Large intestine (tissue), 3 donors: Measurements from ENCODE around the gene FBP2. TPM values are rescaled to one million over a fixed set of nuclear protein-coding genes. Genes with fewer than 3 reads are reported as not detected.
"Not testable (repeated sequence)": the region's sequence is repeated elsewhere in the genome, so short reads cannot be mapped to it uniquely, and the experiment has no call there.

Experiments used
- DNase-seq, 2 donors: peaks; one replicate each; pipeline versions ENCODE4 v3.0.0 to v3.0.0-alpha.2; 2013
- H3K27ac ChIP-seq: one replicate; pipeline ENCODE4 v1.5.1; 2013; ENCODE audit warnings: low read length
- H3K27me3 ChIP-seq: 2 replicates; pipeline ENCODE4 v1.6.1; 2013; ENCODE audit warnings: low read length; ENCODE audit not compliant: control insufficient read depth, insufficient read depth
- H3K36me3 ChIP-seq: 2 replicates; pipeline ENCODE4 v1.6.1; 2013; ENCODE audit warnings: low read length; ENCODE audit not compliant: control insufficient read depth, insufficient read depth
- H3K4me1 ChIP-seq: one replicate; pipeline ENCODE4 v1.6.1; 2013; ENCODE audit warnings: low read length; ENCODE audit not compliant: control insufficient read depth, insufficient read depth
- H3K4me3 ChIP-seq: one replicate; pipeline ENCODE4 v1.5.1; 2013; ENCODE audit warnings: low read length
- H3K9me3 ChIP-seq: one replicate; pipeline ENCODE4 v1.6.1; 2013; ENCODE audit warnings: mild to moderate bottlenecking, low read depth, low read length, moderate library complexity; ENCODE audit not compliant: control insufficient read depth
- WGBS: methylation state at CpG from one replicate; pipeline ENCODE4 v1.1.5; 2013; ENCODE audit warnings: low lambda C conversion rate; ENCODE audit not compliant: insufficient coverage; 5-methylcytosine and 5-hydroxymethylcytosine counted together
- polyA plus RNA-seq: library from polyadenylated mRNA; unstranded; fragments of 120-200 nt; gene quantifications from one replicate; pipeline ENCODE4 v1.2.1, GENCODE V29; 2013

Gene FBP2
- polyA plus RNA-seq, 1 donor: 0.25 TPM

DNA sequence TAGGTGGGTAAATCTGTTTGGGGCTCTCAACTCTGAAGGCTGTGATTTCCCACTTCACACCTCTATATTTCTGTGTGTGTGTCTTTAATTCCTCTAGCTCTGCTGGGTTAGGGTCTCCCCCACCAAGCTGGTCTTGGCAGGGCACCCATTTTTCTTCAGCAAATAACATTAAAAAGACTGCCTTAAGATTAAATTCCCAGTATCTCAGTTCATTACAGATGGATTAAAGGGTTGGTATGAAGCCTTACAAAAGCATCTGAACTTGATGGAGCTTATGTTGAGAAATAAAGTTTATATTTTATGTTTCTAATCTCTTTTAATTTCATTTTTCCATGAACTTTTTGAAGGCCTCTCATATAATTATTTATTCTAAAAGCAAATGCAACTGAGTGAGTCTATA lies 27.1 kb downstream of the FBP2 start:
- Histone ChIP-seq H3K9me3 (no peaks in the 10 kb centered on the region), H3K27ac (no peak overlapping the region), H3K4me3 (no peak overlapping the region), H3K27me3 (no peaks in the 10 kb centered on the region), H3K4me1 (no peaks in the 10 kb centered on the region), H3K36me3 (no peaks in the 10 kb centered on the region)
- DNase-seq: no peak

DNA sequence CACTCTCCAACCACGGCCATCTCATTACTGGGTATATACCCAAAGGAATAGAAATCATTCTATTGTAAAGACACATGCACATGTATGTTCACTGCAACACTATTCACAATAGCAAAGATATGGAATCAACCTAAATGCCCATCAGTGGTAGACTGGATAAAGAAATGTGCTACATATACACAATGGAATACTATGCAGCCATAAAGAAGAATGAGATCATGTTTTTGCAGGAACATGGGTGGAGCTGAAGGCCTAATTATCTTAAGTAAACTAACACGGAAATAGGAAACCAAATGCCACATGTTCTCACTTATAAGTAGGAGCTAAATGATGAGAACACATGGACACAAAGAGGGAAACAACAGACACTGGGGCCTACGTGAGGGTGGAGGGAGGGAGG lies 29.3 kb downstream of the FBP2 start:
- not testable (repeated sequence) for H3K4me1 ChIP-seq, H3K9me3 ChIP-seq, H3K27me3 ChIP-seq, H3K27ac ChIP-seq, DNase-seq, H3K4me3 ChIP-seq, H3K36me3 ChIP-seq
- no CpG with 5 or more reads among the region's 3 CpGs for WGBS

GRCh38 chr9:94563548-94563947 lies 30.1 kb downstream of the FBP2 start:
- no peaks in the 10 kb centered on the region for H3K4me1 ChIP-seq
- 50% methylated on average over 1 of the region's 2 CpGs for WGBS
- no peaks in the 10 kb centered on the region for H3K36me3 ChIP-seq
- no peak for DNase-seq
- no peaks in the 10 kb centered on the region for H3K27me3 ChIP-seq
- no peak overlapping the region for H3K4me3 ChIP-seq
- no peaks in the 10 kb centered on the region for H3K9me3 ChIP-seq
- no peak overlapping the region for H3K27ac ChIP-seq

GRCh38 chr9:94560237-94560636 lies 33.4 kb downstream of the FBP2 start:
- no peak for DNase-seq
- H3K9me3 ChIP-seq: no peaks in the 10 kb centered on the region
- 97% methylated on average over 5 of the region's 6 CpGs for WGBS
- H3K4me3 ChIP-seq: no peak overlapping the region
- H3K4me1 ChIP-seq: no peaks in the 10 kb centered on the region
- no peaks in the 10 kb centered on the region for H3K36me3 ChIP-seq
- no peaks in the 10 kb centered on the region for H3K27me3 ChIP-seq
- H3K27ac ChIP-seq: no peak overlapping the region

DNA sequence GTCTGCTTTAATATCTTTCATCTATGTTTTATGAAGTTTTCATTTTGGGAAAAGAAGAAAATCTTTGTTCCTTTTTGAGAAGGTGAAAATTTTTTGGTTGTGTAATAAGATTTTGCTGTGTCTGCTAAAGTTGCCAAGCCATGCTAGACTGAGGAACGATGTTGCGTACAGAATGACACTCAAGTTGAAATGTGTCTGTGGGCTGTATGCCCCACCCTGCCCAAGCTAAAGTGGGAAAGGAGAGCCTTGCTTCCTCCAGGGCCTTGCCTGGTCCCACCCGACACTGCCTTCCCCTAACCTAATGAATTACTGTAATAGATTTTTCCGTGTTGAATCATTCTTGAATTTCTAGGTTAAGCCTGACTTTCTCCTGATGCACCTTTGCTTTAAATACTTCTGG lies 36.2 kb downstream of the FBP2 start:
- Histone ChIP-seq H3K9me3 (peaks cover 2% of the 10 kb centered on the region), H3K27ac (no peak overlapping the region), H3K4me3 (no peak overlapping the region), H3K27me3 (no peaks in the 10 kb centered on the region), H3K36me3 (no peaks in the 10 kb centered on the region), H3K4me1 (no peaks in the 10 kb centered on the region)
- no peak for DNase-seq
- WGBS: 100% methylated on average over 2 of the region's 4 CpGs

DNA sequence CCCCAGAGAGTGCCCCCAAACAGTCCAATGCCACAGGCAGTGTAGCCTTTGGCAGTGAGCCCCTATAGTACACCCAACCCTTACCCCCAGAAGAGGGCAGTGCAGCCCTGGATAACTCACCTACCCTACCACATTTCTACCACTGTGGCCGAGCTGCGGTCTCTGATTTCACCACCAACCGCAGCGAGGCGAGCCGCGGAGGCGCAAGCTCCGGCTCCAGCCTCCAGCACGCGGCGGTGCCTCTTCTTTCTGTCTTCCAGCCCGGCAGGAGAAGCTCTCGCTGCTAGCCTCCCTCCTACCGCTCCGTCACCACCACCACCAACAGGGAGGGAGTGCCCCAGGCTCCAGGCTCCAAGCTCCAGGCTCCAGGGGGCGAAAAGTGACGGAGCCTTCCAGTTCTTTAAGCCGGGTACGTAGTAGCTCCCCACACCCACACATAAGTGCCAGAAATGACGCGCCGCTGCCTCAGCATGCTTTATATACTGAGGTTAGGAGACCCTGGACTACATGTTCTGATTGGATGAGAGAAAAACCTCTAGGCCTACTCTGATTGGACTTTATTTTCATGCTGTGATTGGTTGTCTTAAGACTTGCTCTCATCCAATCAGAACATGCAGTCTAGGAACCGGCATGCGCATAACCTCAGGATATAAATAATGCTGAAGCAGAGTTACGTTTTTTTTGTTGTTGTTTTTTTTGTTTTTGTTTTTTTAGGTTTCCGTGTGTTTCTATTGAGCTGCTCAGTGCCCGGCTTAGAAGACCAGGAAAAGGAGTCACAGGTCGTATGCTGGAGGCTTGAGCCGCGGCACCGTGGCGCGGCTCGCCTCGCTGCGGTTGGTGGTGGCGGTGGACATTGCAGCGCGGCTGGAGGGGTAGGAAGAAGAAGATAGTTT lies 38.9 kb downstream of the FBP2 start, which contains the start of gene PCAT7:
Gene PCAT7, plus strand, starts transcription at position 645 of the 893 bp plus-strand sequence.
- H3K27ac ChIP-seq: no peak within 1 kb of the TSS
- peak; percentile 27 to 52 for DNase-seq
- WGBS: 99% methylated on average over 12 of the region's 40 CpGs
- H3K4me3 ChIP-seq: no peak within 1 kb of the TSS
- no peaks in the 10 kb centered on the region for H3K4me1 ChIP-seq
- peaks cover 2% of the 10 kb centered on the region for H3K9me3 ChIP-seq
- H3K36me3 ChIP-seq: no peaks in the 10 kb centered on the region
- no peaks in the 10 kb centered on the region for H3K27me3 ChIP-seq

DNA sequence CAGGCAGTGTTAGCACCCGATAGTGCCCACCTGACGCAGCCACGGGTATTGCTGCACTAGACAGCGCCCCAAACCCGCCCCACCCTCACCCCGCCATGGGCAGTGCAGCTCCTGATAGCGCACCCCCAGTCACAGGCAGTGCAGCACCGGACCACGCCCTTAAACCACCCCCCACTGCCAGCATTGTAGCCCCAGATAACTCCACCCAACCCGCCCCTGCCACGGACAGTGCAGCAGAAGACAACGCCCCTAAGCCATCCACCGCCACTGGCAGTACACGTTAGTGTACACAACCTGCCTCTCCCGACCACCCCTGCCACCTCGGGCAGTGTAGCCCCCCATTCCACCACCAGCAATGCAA lies 39.6 kb downstream of the FBP2 start:
- no peak overlapping the region for H3K4me3 ChIP-seq
- H3K27me3 ChIP-seq: no peaks in the 10 kb centered on the region
- WGBS: no CpG with 5 or more reads among the region's 16 CpGs
- DNase-seq: no peak
- no peaks in the 10 kb centered on the region for H3K4me1 ChIP-seq
- H3K27ac ChIP-seq: no peak overlapping the region
- H3K36me3 ChIP-seq: no peaks in the 10 kb centered on the region
- peaks cover 2% of the 10 kb centered on the region for H3K9me3 ChIP-seq

DNA sequence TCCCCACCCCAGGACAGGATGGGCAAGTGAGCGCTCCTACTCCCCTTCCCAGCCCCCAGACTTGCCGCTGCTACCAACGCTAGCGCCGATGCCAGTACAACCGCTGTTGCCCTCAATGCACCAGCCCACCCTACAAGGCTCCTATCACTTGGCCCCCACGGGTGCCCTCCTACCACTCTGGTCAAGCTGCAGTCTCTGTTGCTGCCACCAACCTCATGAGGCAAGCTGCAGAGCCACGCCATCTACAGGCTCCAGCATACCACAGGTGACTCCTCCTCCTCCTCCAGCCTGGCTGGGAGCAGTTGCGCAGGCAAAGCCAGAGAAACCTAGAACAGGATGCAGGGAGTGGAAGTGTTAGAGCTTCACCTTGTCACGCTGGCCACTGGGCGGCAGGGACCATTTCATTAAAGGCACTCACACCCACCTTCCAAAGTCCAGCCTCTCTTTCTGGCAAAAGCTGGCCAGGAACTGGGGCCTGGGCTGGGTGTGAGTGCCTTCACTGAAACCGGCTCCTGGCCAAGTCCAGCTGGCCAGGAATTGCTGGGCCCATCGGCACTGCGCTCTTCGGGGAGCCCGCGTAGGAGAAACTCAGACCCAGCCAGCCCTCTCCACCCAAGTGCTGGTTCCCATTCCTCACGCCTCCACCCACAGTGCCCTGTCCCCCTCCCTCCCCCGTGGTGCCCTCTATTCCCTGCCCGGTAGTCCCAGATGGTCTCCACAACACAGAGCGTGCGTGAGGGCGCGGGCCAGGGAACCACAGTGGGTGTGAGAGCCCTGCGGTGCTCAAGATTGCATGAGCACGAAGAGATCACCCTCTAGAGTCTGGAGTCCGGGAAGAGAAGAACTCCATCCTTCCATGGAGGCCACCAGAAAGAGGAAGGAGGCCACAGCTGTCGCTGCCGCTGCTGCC lies 40.3 kb downstream of the FBP2 start:
- DNase-seq: peak in 1 of 2 donors; percentile 16
- Histone ChIP-seq H3K4me3 (no peak overlapping the region), H3K36me3 (no peaks in the 10 kb centered on the region), H3K27me3 (no peaks in the 10 kb centered on the region), H3K27ac (no peak overlapping the region), H3K9me3 (peaks cover 2% of the 10 kb centered on the region), H3K4me1 (no peaks in the 10 kb centered on the region)
- 90% methylated on average over 2 of the region's 29 CpGs for WGBS

DNA sequence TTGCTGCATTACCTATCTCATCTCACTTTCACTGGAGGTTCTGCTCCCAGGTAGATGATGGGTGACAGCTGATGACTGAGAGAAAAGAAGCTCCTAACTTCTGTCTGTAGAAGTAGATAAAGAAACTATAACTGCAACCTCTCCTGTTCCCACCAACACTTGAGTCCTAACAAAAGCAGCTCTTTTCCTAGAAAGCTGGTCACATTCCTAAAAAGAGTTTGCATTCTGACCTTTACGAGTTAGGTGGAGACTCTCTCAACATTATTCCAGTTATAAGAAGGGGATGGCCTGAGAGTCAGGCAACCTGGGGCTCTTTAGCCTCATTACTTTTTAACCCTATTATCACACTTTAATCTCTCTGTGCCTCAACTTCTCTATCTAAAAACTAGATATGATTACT lies 47.7 kb downstream of the FBP2 start:
- Histone ChIP-seq H3K36me3 (no peaks in the 10 kb centered on the region), H3K9me3 (no peaks in the 10 kb centered on the region), H3K4me1 (no peaks in the 10 kb centered on the region), H3K4me3 (no peak overlapping the region), H3K27ac (no peak overlapping the region), H3K27me3 (no peaks in the 10 kb centered on the region)
- WGBS: 100% methylated on average over 1 of the region's 1 CpG
- DNase-seq: no peak

DNA sequence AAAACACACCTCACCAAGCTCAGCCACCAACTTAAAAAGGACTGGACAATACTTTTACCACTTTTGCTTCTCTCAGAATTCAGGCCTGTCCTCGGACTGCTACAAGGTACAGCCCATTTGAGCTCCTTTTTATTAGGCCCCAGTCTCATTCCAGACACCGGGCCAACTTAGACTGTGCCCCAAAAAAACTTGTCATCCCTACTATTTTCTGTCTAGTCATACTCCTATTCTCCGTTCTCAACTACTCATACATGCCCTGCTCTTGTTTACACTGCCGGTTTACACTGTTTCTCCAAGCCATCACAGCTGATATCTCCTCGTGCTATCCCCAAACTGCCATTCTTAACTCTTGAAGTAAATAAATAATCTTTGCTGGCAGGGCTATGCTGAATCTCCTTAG lies 49.3 kb downstream of the FBP2 start:
- not testable (repeated sequence) for H3K27me3 ChIP-seq, H3K4me1 ChIP-seq, H3K36me3 ChIP-seq, DNase-seq, H3K27ac ChIP-seq, H3K4me3 ChIP-seq, H3K9me3 ChIP-seq
- no CpG with 5 or more reads among the region's 5 CpGs for WGBS
